HG02588 (cell line): ENCODE measurements around the gene GRK4.
A peak's percentile ranks its signal among the peaks of the same experiment; 100 is the strongest.

Experiments used
- ATAC-seq: cut with Tn5 transposase; IDR thresholded peaks from one replicate; pipeline ENCODE4 v1.9.1; 2021; ENCODE audit warnings: mild to moderate bottlenecking, moderate library complexity; ENCODE audit not compliant: unreplicated experiment

Gene GRK4

DNA sequence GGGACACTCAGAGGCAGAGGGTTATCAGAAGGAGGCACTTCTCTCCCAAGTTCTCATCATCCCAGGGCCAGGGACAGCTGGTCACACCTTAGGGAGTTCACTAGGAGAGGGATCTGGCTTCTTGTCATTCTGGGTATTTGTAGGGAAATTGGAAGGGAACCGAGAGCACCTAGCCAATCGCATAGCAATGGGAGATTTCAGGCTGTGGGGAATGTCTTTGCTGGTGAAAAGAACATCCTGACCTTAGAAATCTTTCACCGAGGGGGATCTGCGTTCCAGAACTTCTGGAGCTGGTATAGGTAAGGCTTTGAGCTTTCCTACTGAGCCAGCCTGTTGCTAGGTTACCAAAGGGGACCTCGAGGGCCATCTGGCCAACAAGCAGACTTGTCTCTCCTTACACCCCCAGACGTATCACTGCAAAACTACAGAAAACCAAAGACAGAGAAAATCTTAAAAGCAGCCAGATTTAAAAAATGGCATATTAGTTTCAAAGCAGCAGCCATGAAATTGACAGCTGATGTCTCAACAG is 104.2 kb downstream of the GRK4 start:
- ATAC-seq: no peak

DNA sequence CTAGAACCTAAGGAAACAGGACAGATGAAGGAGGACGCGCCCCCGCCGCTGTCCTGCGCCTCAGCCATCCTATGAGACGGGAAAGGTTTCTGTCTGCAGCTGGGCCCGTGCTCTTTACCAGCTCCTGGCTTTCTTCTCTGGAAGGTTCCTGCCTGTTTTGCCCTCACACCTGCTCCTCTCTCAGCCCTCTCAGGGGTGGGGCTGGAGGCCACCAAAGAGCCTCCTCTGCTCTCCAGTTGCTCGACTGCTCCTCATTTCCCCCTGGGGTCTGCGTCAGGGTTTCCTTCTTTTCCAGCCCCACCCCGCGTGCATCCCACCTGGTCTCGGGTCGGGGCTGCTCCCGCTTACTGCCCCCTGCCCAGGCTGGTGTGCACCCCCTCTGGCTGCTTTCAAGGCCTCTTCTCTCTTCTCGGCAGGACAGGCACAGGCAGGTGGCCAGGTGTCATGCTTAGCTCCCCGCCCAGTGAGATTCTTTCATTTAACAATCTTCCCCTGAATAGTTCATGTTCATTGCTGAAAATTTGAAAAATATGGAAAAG is 106.4 kb downstream of the GRK4 start:
- ATAC-seq: no peak

DNA sequence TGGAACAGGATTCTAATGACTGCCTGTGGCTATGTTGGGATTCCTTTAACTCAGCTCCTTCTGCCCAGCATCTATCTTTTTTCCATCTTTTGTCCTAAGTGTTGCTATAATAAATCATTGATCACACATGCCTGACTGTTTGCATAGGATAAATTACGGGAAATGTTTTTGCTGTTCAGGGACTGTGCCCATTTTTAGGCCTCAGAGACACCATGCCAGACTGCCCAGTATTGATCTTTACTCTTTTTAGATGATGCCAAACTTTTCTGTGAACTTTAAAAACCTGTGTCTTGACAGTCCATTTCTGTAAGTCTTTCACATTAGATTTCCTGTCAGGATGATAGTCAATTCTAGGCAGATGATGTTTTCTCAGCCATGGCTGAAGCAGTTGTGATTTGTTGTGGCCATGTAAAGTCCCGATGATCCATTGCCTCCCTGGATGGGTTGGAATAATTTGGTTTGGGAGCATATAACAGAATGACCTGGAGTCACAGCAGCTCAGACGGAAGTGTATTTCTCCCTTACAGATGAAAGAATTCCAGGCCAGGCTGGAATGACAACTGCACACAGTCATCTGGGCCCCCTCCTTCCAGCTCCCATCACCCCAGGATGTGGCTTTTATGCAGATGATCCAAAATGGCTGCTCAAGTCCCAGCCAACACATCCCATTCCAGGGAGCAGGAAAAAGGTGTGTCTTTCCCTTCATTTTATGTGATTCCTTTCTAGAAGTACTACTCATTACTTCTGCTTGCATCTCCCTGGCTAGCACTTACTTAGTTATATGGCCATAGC is 107.5 kb downstream of the GRK4 start:
- no peak for ATAC-seq

DNA sequence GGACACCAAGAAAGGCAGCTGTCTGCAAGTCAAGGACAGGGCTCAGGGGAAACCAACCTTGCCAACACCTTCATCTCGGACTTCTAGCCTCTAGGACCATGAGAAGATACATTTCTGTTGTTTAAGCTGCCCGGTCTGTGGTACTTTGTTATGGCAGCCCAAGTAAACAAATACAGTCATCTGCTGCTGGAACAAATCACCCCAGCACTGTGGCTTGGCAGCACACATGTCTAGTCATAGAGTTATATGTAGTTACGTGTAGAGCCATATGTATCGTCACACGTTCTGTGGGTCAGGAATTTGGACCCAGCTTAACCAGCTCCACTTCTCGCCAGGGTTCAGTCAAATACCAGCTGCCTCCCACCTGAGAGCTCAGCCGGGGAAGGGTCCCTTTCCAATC is 108.4 kb downstream of the GRK4 start:
- no peak for ATAC-seq

DNA sequence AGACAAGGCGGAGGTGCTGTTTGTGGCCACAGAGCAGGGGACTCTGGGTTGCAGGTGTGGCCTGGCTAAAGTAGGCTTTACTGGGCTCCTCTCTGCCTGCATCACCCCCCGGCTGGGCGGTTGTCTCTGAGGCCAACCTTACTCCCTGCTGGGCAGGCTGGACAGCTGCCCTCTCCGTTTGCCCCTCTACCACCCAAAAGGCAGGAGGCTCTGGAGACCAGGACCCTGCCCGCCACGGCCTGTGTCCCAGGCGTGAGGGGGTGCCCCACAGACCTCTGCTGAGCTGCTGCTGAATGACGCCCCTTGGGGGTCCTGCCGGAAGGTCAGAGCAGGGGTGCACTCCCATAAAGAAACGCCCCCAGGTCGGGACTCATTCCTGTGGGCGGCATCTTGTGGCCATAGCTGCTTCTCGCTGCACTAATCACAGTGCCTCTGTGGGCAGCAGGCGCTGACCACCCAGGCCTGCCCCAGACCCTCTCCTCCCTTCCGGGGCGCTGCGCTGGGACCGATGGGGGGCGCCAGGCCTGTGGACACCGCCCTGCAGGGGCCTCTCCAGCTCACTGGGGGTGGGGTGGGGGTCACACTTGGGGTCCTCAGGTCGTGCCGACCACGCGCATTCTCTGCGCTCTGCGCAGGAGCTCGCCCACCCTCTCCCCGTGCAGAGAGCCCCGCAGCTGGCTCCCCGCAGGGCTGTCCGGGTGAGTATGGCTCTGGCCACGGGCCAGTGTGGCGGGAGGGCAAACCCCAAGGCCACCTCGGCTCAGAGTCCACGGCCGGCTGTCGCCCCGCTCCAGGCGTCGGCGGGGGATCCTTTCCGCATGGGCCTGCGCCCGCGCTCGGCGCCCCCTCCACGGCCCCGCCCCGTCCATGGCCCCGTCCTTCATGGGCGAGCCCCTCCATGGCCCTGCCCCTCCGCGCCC is 110.0 kb downstream of the GRK4 start:
- ATAC-seq: peak; percentile 24

DNA sequence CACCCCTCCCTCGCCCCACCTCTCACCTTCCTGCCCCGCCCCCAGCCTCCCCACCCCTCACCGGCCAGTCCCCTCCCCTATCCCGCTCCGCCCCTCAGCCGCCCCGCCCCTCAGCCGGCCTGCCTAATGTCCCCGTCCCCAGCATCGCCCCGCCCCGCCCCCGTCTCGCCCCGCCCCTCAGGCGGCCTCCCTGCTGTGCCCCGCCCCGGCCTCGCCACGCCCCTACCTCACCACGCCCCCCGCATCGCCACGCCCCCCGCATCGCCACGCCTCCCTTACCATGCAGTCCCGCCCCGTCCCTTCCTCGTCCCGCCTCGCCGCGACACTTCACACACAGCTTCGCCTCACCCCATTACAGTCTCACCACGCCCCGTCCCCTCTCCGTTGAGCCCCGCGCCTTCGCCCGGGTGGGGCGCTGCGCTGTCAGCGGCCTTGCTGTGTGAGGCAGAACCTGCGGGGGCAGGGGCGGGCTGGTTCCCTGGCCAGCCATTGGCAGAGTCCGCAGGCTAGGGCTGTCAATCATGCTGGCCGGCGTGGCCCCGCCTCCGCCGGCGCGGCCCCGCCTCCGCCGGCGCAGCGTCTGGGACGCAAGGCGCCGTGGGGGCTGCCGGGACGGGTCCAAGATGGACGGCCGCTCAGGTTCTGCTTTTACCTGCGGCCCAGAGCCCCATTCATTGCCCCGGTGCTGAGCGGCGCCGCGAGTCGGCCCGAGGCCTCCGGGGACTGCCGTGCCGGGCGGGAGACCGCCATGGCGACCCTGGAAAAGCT is 110.9 kb downstream of the GRK4 start, which contains the start of the genes HTT and HTT-AS:
HTT (plus strand) TSS at position 604 of the 768 bp plus-strand sequence; CDS start at position 749, 145 bp downstream.
HTT-AS (minus strand) TSS at position 461 of the 768 bp plus-strand sequence.
- ATAC-seq: peak; percentile 80

DNA sequence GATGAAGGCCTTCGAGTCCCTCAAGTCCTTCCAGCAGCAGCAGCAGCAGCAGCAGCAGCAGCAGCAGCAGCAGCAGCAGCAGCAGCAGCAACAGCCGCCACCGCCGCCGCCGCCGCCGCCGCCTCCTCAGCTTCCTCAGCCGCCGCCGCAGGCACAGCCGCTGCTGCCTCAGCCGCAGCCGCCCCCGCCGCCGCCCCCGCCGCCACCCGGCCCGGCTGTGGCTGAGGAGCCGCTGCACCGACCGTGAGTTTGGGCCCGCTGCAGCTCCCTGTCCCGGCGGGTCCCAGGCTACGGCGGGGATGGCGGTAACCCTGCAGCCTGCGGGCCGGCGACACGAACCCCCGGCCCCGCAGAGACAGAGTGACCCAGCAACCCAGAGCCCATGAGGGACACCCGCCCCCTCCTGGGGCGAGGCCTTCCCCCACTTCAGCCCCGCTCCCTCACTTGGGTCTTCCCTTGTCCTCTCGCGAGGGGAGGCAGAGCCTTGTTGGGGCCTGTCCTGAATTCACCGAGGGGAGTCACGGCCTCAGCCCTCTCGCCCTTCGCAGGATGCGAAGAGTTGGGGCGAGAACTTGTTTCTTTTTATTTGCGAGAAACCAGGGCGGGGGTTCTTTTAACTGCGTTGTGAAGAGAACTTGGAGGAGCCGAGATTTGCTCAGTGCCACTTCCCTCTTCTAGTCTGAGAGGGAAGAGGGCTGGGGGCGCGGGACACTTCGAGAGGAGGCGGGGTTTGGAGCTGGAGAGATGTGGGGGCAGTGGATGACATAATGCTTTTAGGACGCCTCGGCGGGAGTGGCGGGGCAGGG is 111.7 kb downstream of the GRK4 start:
- peak; percentile 10 for ATAC-seq

DNA sequence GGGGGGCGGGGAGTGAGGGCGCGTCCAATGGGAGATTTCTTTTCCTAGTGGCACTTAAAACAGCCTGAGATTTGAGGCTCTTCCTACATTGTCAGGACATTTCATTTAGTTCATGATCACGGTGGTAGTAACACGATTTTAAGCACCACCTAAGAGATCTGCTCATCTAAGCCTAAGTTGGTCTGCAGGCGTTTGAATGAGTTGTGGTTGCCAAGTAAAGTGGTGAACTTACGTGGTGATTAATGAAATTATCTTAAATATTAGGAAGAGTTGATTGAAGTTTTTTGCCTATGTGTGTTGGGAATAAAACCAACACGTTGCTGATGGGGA is 112.2 kb downstream of the GRK4 start:
- ATAC-seq: no peak

DNA sequence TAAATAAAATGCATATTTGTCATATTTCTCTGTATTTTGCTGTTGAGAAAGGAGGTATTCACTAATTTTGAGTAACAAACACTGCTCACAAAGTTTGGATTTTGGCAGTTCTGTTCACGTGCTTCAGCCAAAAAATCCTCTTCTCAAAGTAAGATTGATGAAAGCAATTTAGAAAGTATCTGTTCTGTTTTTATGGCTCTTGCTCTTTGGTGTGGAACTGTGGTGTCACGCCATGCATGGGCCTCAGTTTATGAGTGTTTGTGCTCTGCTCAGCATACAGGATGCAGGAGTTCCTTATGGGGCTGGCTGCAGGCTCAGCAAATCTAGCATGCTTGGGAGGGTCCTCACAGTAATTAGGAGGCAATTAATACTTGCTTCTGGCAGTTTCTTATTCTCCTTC is 114.4 kb downstream of the GRK4 start:
- ATAC-seq: peak; percentile 23

DNA sequence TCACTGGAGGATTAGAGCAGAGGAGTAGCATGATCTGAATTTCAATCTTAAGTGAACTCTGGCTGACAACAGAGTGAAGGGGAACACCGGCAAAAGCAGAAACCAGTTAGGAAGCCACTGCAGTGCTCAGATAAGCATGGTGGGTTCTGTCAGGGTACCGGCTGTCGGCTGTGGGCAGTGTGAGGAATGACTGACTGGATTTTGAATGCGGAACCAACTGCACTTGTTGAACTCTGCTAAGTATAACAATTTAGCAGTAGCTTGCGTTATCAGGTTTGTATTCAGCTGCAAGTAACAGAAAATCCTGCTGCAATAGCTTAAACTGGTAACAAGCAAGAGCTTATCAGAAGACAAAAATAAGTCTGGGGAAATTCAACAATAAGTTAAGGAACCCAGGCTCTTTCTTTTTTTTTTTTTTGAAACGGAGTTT is 116.3 kb downstream of the GRK4 start:
- ATAC-seq: peak; percentile 30

DNA sequence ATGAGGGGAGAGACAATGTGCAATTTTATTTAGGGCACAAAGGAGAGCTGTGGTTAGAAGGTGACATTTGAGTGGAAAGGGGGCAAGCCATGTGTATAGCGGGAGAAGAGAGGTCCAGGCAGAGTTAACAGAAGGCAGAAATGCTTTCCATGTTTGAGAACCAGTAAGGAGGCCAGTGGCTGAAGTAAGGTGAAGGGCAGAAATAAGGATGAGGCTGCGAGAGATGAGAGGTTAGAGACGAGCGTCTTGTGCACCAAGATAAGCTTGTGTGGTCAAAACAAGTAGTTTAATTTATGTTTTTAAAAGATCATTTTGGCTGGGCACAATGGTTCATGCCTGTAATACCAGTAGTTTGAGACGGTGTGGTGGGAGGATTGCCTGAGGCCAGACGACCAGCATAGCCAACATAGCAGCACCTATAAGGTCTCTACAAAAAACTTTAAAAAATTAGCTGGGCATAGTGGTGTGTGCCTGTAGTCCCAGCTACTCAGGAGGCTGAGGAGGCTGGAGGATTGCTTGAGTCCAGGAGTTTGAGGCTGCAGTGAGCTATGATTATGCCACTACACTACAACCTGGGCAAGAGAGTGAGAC is 119.6 kb downstream of the GRK4 start:
- no peak for ATAC-seq

DNA sequence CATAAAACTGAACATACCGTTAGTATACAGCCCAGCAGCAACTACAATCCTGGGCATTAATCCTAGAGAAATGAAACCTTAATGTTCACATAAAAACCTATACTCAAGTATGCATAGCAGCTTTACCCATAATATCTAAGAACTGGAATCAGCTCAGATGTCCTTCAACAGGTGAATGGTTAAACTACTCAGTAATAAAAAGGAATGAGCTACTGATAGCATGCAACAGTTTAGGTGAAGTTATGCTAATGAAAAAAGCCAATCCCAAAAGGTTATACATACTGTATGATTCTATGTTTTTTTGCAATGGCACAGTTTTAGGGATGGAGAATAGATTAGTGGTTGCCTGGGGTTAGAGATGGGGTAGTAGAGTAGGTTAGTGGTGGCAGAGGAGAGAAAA is 120.4 kb downstream of the GRK4 start:
- no peak for ATAC-seq

DNA sequence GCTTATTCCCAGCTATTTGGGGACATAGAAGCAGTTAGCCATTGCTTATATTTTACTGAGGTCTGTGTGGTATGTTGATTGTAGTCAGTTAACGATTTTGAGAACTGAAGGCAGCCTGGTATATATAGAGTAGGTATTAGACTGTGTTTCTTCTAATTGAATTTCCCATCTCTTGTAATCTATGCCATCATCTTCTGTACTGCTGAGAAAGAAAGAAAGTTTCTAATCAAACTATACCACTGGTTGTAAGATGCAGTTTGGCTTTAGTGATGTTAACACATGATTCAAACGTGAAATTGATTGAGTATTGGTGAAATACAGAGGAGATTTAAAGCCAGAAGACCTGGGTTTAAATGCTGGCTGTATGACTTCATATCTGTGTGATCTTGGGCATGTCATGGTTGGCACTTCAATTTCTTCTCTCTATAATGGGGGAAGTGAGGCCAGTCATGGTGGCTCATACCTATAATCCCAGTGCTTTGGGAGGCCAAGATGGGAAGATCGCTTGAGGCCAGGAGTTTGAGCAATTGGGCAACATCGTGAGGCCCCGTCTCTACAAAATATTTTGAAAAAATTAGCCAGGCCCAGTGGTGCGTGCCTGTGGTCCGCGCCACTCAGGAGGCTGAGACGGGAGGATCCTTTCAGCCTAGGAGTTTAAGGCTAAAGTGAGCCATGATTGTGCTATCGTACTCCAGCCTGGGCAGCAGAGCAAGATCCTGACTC is 122.7 kb downstream of the GRK4 start:
- ATAC-seq: no peak

DNA sequence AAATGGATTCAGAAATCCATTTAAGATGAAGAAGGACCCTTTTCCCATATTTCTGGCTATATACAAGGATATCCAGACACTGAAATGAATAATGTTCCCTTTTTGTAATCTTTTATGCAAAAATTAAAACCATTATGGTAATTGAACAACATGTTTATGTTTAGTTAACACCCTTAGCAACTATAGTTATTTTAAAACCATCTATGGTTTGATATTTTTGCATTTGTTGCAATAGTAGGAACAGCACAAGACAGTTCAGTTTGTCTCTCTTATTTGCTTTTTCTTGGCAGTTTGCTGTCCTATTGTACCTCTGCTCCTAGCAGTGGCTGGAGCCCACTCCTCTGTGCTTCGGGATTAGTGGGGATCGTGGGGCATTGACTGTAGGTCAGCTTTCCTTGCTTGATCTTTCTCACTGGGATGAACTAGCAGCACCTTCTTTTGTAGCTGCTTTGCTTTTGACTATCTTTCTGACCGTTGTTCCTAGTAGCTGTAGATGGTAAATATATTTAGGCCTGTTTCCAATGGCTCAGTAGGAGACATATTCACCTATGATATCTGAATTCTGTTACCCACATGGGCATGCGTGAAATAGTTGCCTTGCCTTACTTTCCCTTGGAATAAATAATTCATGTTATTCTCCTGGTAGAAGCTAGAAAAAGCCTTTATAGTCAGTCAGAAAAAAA is 123.9 kb downstream of the GRK4 start:
- no peak for ATAC-seq
